ENCODE measurements around the gene WASHC4.

GRCh38 chr12:105190530-105190929 is 83.0 kb downstream of the WASHC4 start:
- no peak for TF ChIP-seq EZH2 (IDR thresholded peaks at IDR 0.05; ENCODE audit: borderline replicate concordance, low read length)
- TF ChIP-seq CTCF (IDR thresholded peaks at IDR 0.05; ENCODE audit: low read length), result no peak
